NB4 (cell line): Measurements from ENCODE around the gene NLRX1.

Source experiments
- DNase-seq: peaks from one replicate; pipeline ENCODE4 v3.0.0; 2010; ENCODE audit warnings: low read depth
- H3K4me3 ChIP-seq: one replicate; pipeline ENCODE4 v1.5.1; 2011; ENCODE audit warnings: mild to moderate bottlenecking, low read depth, low read length, moderate library complexity
- CTCF ChIP-seq: IDR thresholded peaks from one replicate; pipeline ENCODE4 v1.5.1; 2012; ENCODE audit warnings: low read depth, low read length
- MAX ChIP-seq: IDR thresholded peaks from 2 replicates; pipeline ENCODE4 v1.6.1; 2011; ENCODE audit warnings: low read depth, low read length
- MYC ChIP-seq: IDR thresholded peaks from 2 replicates; pipeline ENCODE4 v1.6.1; 2011; ENCODE audit warnings: low read depth, low read length
- POLR2A ChIP-seq: IDR thresholded peaks from 2 replicates; pipeline ENCODE4 v1.6.1; 2011; ENCODE audit warnings: mild to moderate bottlenecking; ENCODE audit not compliant: insufficient read length; ENCODE audit errors: extremely low read depth

Gene NLRX1

GRCh38 chr11:119168471-119169281, at the start of gene NLRX1:
Gene NLRX1 (plus strand): TSS chr11:119168725. CDS start chr11:119171404, 2,679 bp downstream.
- peak within 1 kb of the TSS; percentile 76 for H3K4me3 ChIP-seq
- TF ChIP-seq POLR2A, result peak; percentile 86
- peak; percentile 95 for TF ChIP-seq CTCF
- TF ChIP-seq MAX, result peak; percentile 69
- peak; percentile 85 for TF ChIP-seq MYC
- peak; percentile 92 for DNase-seq

GRCh38 chr11:119118946-119119345, 49.6 kb upstream of the NLRX1 start:
- TF ChIP-seq CTCF (no peak), POLR2A (no peak), MYC (no peak), MAX (no peak)
- no peak overlapping the region for H3K4me3 ChIP-seq
- DNase-seq, result no peak

GRCh38 chr11:119120639-119121007, 47.9 kb upstream of the NLRX1 start:
- TF ChIP-seq MYC, result no peak
- peak; percentile 12; the same call in 1 of the 2 replicates for TF ChIP-seq MAX
- H3K4me3 ChIP-seq, result peak overlapping the region; percentile 51
- DNase-seq, result peak; percentile 39

GRCh38 chr11:119121008-119121810, 47.3 kb upstream of the NLRX1 start, which contains the start of gene HINFP:
Gene HINFP (plus strand): TSS chr11:119121580. CDS start chr11:119126945, 5,365 bp downstream.
- TF ChIP-seq POLR2A (peak; percentile 86), CTCF (no peak), MAX (peak; percentile 97), MYC (peak; percentile 96)
- peak; percentile 100 for DNase-seq
- H3K4me3 ChIP-seq, result peak within 1 kb of the TSS; percentile 87

- no peak for TF ChIP-seq MYC
- no peak for TF ChIP-seq CTCF
- TF ChIP-seq MAX, result no peak
- TF ChIP-seq POLR2A, result no peak
- peak overlapping the region; percentile 87 for H3K4me3 ChIP-seq
- no peak for DNase-seq
Observed at GRCh38 chr11:119121811-119122124, 46.8 kb upstream of the NLRX1 start.

GRCh38 chr11:119125821-119126220, 42.7 kb upstream of the NLRX1 start:
- TF ChIP-seq MAX, result no peak
- no peak for TF ChIP-seq POLR2A
- no peak for TF ChIP-seq MYC
- TF ChIP-seq CTCF, result no peak
- no peak for DNase-seq
- H3K4me3 ChIP-seq, result no peak overlapping the region
